GM12878 (cell line): ENCODE measurements around the gene GPR151. TPM values are rescaled to one million over a fixed set of nuclear protein-coding genes. Genes with fewer than 3 reads are reported as not detected.

ENCODE experiments used
- ATAC-seq: fragments of 200-7000 bp; cut with Tn5 transposase; 3 replicates; pipeline ENCODE4 v1.9.1; 2020; ENCODE audit warnings: mild to moderate bottlenecking, moderate library complexity
- BruUV-seq: library from RNA; stranded (reverse); fragments of 400-500 nt; replicated peaks from 2 replicates; lab custom pipeline; 2021; lab: Mats Ljungman, UMichigan
- CTCF ChIA-PET: fragments of 300-600 bp; sonication (Branson Sonifier 250); formaldehyde crosslinking; extraction: SDS; loops from one replicate; lab custom pipeline; 2021; ENCODE audit warnings: inconsistent platforms; lab: Yijun Ruan, JAX
- POLR2A ChIA-PET: fragments of 350-600 bp; formaldehyde crosslinking; extraction: SDS; loops from one replicate; lab custom pipeline; 2021; ENCODE audit warnings: inconsistent platforms; lab: Charles Lee
- RAD21 ChIA-PET: fragments of 300-600 bp; sonication (Branson Sonifier 250); formaldehyde crosslinking; loops from one replicate; lab custom pipeline; 2023; ENCODE audit warnings: antibody characterized with exemption; ENCODE audit not compliant: unreplicated experiment; lab: Charles Lee
- SMC1A ChIA-PET: fragments of 300-600 bp; sonication (Branson Sonifier 250); formaldehyde crosslinking; loops from one replicate; lab custom pipeline; 2023; ENCODE audit not compliant: unreplicated experiment, uncharacterized antibody; lab: Charles Lee
- DNase-seq: peaks from one replicate; pipeline ENCODE4 v3.0.0-alpha.2; 2011; ENCODE audit warnings: low read depth, low spot score
- FAIRE-seq: peaks from 3 replicates; lab custom pipeline; 2011; peaks lifted over from hg19 to GRCh38; lab: Jason Lieb, UNC
- H2AFZ ChIP-seq: 2 replicates; pipeline ENCODE4 v1.6.0; 2011; ENCODE audit warnings: low read depth, low read length, control low read depth; ENCODE audit not compliant: control insufficient read depth
- H3K27ac ChIP-seq: 2 replicates; pipeline ENCODE4 v1.5.1; 2011; ENCODE audit warnings: control low read depth; ENCODE audit not compliant: control insufficient read depth, insufficient read depth
- H3K27me3 ChIP-seq, 2 experiments: replicated peaks in 1 of 2; 2 replicates each; pipeline versions ENCODE4 v1.6.0 to v1.6.1; 2011; ENCODE audit warnings: low read length in 1 of 2; ENCODE audit not compliant: control insufficient read depth in 2 of 2, insufficient read depth in 2 of 2
- H3K36me3 ChIP-seq, 2 experiments: 2 replicates each; pipeline ENCODE4 v1.5.1; 2011; ENCODE audit warnings: low read length in 1 of 2; ENCODE audit not compliant: control insufficient read depth in 2 of 2, insufficient read depth in 2 of 2
- H3K4me1 ChIP-seq: 2 replicates; pipeline ENCODE4 v1.6.1; 2011; ENCODE audit warnings: mild to moderate bottlenecking, low read length, moderate library complexity, mixed read lengths; ENCODE audit not compliant: control insufficient read depth, insufficient read depth
- H3K4me2 ChIP-seq: 2 replicates; pipeline ENCODE4 v1.6.0; 2011; ENCODE audit warnings: control low read depth; ENCODE audit not compliant: control insufficient read depth, insufficient read depth
- H3K4me3 ChIP-seq: fragments of 200-600 bp; sonication (generic); 2 replicates; pipeline ENCODE4 v1.5.1; 2016
- H3K79me2 ChIP-seq: 2 replicates; pipeline ENCODE4 v1.6.0; 2011; ENCODE audit warnings: low read length; ENCODE audit not compliant: control insufficient read depth, insufficient read depth
- H3K9ac ChIP-seq: 2 replicates; pipeline ENCODE4 v1.8.0; 2011; ENCODE audit warnings: low read length, control low read depth, mixed read lengths; ENCODE audit not compliant: control insufficient read depth, insufficient read depth
- H3K9me3 ChIP-seq: replicated peaks from 3 replicates; pipeline ENCODE4 v1.5.1; 2011; ENCODE audit warnings: mild to moderate bottlenecking, low read length; ENCODE audit not compliant: control insufficient read depth, insufficient read depth
- H4K20me1 ChIP-seq: 2 replicates; pipeline ENCODE4 v1.6.0; 2011; ENCODE audit not compliant: control insufficient read depth, insufficient read depth
- ETV6 ChIP-seq, 2 experiments: fragments of 450-650 bp in 1 of 2; IDR thresholded peaks in 1 of 2; conservative IDR thresholded peaks in 1 of 2; 2 replicates each; pipeline ENCODE4 v1.6.1; 2014; ENCODE audit warnings: antibody characterized with exemption in 1 of 2, borderline replicate concordance in 1 of 2, low read depth in 1 of 2, mild to moderate bottlenecking in 1 of 2, moderate library complexity in 1 of 2
- MEF2A ChIP-seq: IDR thresholded peaks from 2 replicates; pipeline ENCODE4 v1.6.1; 2011; ENCODE audit warnings: low read depth, mild to moderate bottlenecking, low read length, moderate library complexity; ENCODE audit not compliant: insufficient read depth
- MYB ChIP-seq: fragments of 150-350 bp; IDR thresholded peaks from 2 replicates; pipeline ENCODE4 v1.6.1; 2014; ENCODE audit warnings: mild to moderate bottlenecking, low read depth, low read length, borderline replicate concordance
- YY1 ChIP-seq: IDR thresholded peaks from 2 replicates; pipeline ENCODE4 v1.6.1; 2011; ENCODE audit warnings: low read depth, mild to moderate bottlenecking, low read length
- WGBS: methylation state at CpG from one replicate; pipeline ENCODE4 v1.1.6; 2016; ENCODE audit warnings: low lambda C conversion rate; ENCODE audit not compliant: insufficient replicate concordance, insufficient coverage; ENCODE audit errors: missing lambda C conversion rate; 5-methylcytosine and 5-hydroxymethylcytosine counted together
- in situ Hi-C: fragments of 300-500 bp; cut with MboI; formaldehyde crosslinking; loops from 9 replicates; pipeline ENCODE4 v1.14.3; 2018; ENCODE audit warnings: mixed read lengths
- intact Hi-C: fragments of 100-400 bp; cut with micrococcal nuclease; formaldehyde crosslinking; loops from one replicate; pipeline ENCODE4 v1.14.2; 2022; ENCODE audit not compliant: unreplicated experiment
- polyA plus RNA-seq, 11 experiments: library from polyadenylated mRNA; depleted of rRNA in 4 of 11; unstranded in 6 of 11; stranded (reverse) in 5 of 11; fragments of >200 nt; fragmentation: Nextera tagmentation in 4 of 11; fragmentation: Illumina TruSeq in 1 of 11; extraction: Ambion mirVana in 4 of 11; extraction: Trizol in 1 of 11; gene quantifications; 1 replicate in 1 of 11; 2 replicates in 10 of 11; pipeline versions ENCODE4 v1.2.1 to v1.2.3, GENCODE V29; 2011 to 2016; ENCODE audit warnings: inconsistent platforms in 2 of 11, missing spikeins in 2 of 11, low read depth in 1 of 11
- total RNA-seq, 4 experiments: library from RNA; depleted of rRNA in 3 of 4; stranded (reverse); fragments of >200 nt in 3 of 4; fragmentation: Illumina TruSeq in 1 of 4; extraction: Trizol in 1 of 4; gene quantifications; 2 replicates each; pipeline versions ENCODE4 v1.2.1 to v1.2.3, GENCODE V29; 2013 to 2021
- TF ChIP-seq, protein P1 (sequence below): IDR thresholded peaks from 2 replicates; pipeline ENCODE4 v1.6.1; 2012; ENCODE audit warnings: low read depth, low read length, improper control_type of control experiment

GPR151 gene
- total and polyA plus RNA-seq, 10 of the 15 experiments (the other 5 are each of a cell fraction or from before 2014, with no cell fraction given) = 0.11 TPM; not detected in 9

DNA sequence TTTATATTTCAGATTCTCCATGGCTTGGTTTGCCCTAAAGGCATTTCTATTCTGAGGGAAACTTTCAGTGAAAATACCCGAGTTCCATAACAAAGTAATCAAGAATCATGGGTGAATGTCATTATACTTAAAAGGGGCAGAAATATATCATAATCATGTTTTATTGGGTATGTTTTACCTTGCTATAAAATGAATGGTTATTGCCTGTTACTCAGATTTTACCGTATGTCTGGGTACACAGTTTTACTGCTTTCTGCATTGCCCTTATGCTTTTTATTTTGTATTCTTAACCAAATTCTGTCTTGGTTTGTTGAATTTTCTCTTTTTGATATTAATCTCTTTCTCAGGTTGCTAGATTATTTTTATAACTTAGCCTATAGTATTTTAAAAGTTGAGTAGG is 2.5 kb downstream of the GPR151 start:
- no peak for TF ChIP-seq MYB
- TF ChIP-seq YY1 = no peak
- TF ChIP-seq, all 136 proteins: peak for 0
- H3K4me3 ChIP-seq = no peak overlapping the region
- H2AFZ ChIP-seq = no peak overlapping the region
- CTCF ChIA-PET = interaction anchor here (0.6 kb wide), 1 partner anchor 20 kb away, joined by 7 read pairs; no protein-coding TSS in a partner anchor
- in situ Hi-C loops (no loop called here), intact Hi-C loops (no loop called here)
- no peak overlapping the region for H3K27ac ChIP-seq
- H3K36me3 ChIP-seq = peaks cover 2% of the 10 kb centered on the region in 2 experiments; a peak in 3 of 4 replicates
- SMC1A ChIA-PET = interaction anchor here (0.9 kb wide), 1 partner anchor 18 kb away, joined by 3 read pairs; no protein-coding TSS in a partner anchor
- H3K9me3 ChIP-seq = no peaks in the 10 kb centered on the region
- POLR2A ChIA-PET = no interaction called here
- H3K9ac ChIP-seq = no peak overlapping the region
- no peaks in the 10 kb centered on the region for H3K27me3 ChIP-seq
- BruUV-seq = no TSS peak
- DNase-seq = no peak
- RAD21 ChIA-PET = no interaction called here
- H3K4me1 ChIP-seq = no peaks in the 10 kb centered on the region
- H4K20me1 ChIP-seq = no peaks in the 10 kb centered on the region
- no peak for ATAC-seq
- no peak overlapping the region for H3K4me2 ChIP-seq
- H3K79me2 ChIP-seq = no peaks in the 10 kb centered on the region
- WGBS = 80% methylated on average over 2 of the region's 2 CpGs
- no peak for FAIRE-seq

GRCh38 chr5:146510559-146511125 is 5.3 kb downstream of the GPR151 start:
- H3K27me3 ChIP-seq = no peaks in the 10 kb centered on the region
- no peak overlapping the region for H3K9ac ChIP-seq
- DNase-seq (no peak), ATAC-seq (no peak), FAIRE-seq (no peak)
- intact Hi-C loops = no loop called here
- H3K4me2 ChIP-seq = no peak overlapping the region
- H3K4me3 ChIP-seq = no peak overlapping the region
- POLR2A ChIA-PET = interaction anchor here (0.6 kb wide), 1 partner anchor 12 kb away, joined by 4 read pairs; no protein-coding TSS in a partner anchor
- CTCF ChIA-PET = interaction anchor here (0.5 kb wide), 1 partner anchor 125 kb away, joined by 3 read pairs; no protein-coding TSS in a partner anchor
- SMC1A ChIA-PET = interaction anchor here (1.3 kb wide), 1 partner anchor 14 kb away, joined by 4 read pairs; no protein-coding TSS in a partner anchor
- no peaks in the 10 kb centered on the region for H4K20me1 ChIP-seq
- in situ Hi-C loops = no loop called here
- 96% methylated on average over 9 of the region's 9 CpGs for WGBS
- no peak for TF ChIP-seq MEF2A
- TF ChIP-seq, protein P1, sequence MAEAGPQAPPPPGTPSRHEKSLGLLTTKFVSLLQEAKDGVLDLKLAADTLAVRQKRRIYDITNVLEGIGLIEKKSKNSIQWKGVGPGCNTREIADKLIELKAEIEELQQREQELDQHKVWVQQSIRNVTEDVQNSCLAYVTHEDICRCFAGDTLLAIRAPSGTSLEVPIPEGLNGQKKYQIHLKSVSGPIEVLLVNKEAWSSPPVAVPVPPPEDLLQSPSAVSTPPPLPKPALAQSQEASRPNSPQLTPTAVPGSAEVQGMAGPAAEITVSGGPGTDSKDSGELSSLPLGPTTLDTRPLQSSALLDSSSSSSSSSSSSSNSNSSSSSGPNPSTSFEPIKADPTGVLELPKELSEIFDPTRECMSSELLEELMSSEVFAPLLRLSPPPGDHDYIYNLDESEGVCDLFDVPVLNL = no peak
- TF ChIP-seq ETV6 (conservative IDR thresholded peaks at IDR 0.05 in 1 of 2, IDR thresholded peaks at IDR 0.05 in 1 of 2; ENCODE audit: borderline replicate concordance in 1 of 2, low read depth in 1 of 2) = no peak
- H3K9me3 ChIP-seq = no peaks in the 10 kb centered on the region
- H3K36me3 ChIP-seq = peaks cover 4 to 10% of the 10 kb centered on the region in 2 experiments; a peak in 3 of 4 replicates
- RAD21 ChIA-PET = no interaction called here
- TSS peak; percentile 67 for BruUV-seq
- H3K4me1 ChIP-seq = no peaks in the 10 kb centered on the region
- H3K79me2 ChIP-seq = no peaks in the 10 kb centered on the region
- H3K27ac ChIP-seq = no peak overlapping the region
- H2AFZ ChIP-seq = no peak overlapping the region
